ENCODE results near the gene PRMT2.
"Not testable (repeated sequence)": the region's sequence is repeated elsewhere in the genome, so short reads cannot be mapped to it uniquely, and the experiment has no call there.

PRMT2 gene

DNA sequence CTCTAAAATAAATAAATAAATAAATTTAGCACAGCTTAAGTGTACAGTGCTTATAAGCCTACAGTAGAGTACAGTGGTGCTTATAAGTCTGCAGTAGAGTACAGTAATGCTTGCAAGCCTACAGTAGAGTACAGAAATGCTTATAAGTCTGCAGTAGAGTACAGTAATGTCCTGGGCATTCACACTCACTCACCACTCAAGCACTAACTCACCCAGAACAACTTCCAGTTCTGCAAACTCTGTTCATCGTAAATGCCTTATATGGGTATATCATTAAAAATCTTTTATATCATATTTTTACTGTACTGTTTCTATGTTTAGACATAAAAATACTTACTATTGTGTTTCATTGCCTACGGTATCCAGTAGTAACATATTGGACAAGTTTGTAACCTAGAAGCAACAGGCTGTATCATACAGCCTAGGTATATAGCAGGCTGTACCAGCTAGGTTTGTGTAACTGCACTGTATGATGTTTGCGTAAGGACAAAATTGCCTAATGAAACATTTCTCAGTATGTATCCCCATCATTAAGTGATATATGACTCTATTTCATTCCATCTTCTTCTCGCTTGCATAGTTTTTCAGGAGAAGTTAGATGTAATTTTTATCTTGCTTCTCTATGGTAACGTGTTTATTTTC is 16.6 kb upstream of the PRMT2 start:
- no peak for DNase-seq

DNA sequence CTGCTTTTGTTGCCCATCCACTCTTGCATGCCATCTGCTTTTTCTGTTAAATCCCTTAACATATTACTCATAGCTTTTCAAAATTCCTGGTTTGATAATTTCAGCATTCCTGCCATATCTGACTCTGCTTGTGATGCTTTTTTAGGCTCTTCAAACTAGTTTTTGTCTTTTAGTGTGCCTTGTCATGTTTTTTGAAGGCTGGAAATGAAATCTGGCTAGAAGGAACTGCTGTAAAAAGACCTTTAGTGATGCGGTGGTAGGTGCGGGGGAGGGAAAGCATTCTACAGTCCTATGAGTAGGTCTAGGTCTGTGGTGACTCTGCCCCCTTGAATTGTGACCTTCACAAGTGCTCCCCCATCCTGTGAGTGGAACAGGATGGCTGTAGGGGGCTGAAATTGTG is 15.6 kb upstream of the PRMT2 start:
- DNase-seq = no peak

GRCh38 chr21:46620846-46621245 is 14.6 kb upstream of the PRMT2 start:
- DNase-seq = no peak

DNA sequence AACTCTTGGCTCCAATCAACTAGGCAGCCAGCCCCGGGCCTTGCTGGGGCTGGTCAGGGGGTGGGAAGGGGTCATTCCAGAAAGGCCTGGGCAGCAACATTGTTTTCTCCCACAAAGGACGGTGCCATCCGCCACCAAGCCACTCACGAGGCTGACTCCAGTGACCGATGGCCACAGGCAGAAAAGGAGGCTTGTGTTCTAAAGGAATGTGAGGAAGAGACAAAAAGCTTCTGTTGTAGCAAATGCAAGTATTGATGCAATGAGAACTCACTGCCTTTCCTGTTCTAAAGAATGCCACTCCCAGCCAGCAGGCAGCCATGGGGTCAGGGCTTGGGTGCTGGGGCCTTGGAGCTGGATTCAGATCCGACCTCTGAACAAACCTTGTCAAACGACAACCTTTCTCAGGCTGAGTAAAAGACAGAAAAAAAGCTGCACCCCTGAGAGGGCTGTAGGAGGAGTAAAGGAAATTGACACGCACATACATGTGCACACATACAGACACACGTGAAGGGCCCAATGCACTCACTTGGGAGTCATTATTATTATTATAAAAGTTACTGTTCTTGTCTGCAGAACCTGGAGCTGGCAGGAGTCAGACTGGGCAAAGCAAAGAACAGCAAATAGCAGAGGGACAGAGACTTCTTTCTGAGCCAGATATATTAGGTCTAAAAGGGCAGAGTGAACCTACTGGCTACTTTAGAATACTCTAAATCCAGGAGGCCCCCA is 13.9 kb upstream of the PRMT2 start:
- DNase-seq = no peak

DNA sequence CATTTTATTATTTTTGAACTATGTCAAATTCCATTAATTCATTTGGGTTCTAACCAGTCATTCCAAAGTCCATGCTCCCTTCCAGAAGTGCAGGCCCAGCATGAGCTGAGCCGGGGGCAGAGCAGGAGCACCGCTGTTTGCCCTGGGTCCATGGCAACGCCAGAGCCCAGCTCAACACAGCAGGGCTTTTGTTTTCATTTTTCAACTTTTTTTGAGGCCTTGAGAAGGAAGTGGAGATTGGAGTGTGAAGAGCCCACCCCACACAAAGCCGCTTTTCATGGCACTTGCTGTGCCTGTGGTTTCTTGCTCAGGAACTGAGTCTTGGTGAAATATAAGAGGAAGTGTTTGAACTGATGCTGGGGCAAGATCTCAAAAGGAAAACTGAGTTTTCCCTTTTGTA is 13.2 kb upstream of the PRMT2 start:
- no peak for DNase-seq

- DNase-seq = no peak
Observed at GRCh38 chr21:46624050-46624449, 11.4 kb upstream of the PRMT2 start.

- no peak for DNase-seq
Observed at GRCh38 chr21:46625759-46626158, 9.7 kb upstream of the PRMT2 start.

DNA sequence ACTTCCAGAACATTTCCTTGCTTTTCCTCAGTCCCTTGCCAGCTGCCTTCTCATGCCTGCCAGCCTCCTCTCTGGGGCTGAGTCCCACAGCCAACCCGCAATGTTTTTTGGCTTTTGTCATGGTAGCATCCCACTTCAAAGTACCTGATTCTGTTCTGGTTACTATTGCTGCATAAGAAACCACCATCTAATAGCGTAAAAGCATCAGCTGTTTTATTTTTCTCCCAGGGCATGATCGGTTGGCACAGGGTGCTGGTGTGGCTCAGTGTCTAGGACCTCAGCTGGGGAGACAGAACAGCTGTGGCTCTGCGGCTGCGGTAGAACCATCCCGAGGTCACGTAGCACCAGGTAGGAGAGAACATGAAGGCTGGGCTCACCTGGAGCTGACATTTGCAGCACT is 8.9 kb upstream of the PRMT2 start:
- no peak for DNase-seq

DNA sequence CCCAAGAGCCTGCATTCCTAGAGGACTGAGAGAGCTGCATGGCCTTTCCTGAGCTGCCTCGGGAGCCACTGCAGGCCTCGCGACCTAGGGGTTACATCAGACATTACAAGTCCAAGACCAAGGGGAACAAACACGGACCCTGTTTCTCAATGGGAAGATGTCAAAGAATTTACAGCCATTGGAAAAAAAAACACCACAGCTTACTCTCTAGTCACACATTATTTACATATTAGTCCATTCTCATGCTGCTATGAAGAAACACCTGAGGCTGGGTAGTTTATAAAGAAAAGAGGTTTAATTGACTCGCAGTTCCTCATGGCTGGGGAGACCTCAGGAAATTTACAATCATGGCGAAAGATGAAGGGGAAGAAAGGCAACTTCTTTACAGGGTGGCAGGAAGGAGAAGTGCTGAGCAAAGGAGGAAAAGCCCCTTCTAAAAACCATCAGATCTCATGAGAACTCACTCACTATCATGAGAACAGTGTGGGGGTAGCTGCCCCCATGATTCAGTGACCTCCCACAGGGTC is 8.4 kb upstream of the PRMT2 start:
- no peak for DNase-seq

GRCh38 chr21:46627726-46628125 is 7.7 kb upstream of the PRMT2 start:
- no peak for DNase-seq

- no peak for DNase-seq
Observed at GRCh38 chr21:46628868-46629267, 6.6 kb upstream of the PRMT2 start.

DNA sequence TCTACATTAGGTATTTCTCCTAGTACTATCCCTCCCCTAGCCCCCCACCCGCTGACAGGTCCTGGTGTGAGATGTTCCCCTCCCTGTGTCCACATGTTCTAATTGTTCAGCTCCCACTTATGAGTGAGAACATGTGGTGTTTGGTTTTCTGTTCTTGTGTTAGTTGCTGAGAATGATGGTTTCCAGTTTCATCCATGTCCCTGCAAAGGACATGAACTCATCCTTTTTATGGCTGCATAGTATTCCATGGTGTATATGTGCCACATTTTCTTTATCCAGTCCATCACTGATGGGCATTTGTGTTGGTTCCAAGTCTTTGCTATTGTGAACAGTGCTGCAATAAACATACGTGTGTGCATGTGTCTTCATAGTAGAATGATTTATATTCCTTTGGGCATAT is 4.6 kb upstream of the PRMT2 start:
- DNase-seq = not testable (repeated sequence)

GRCh38 chr21:46633566-46633965 is 1.9 kb upstream of the PRMT2 start:
- DNase-seq = no peak

- no peak for DNase-seq
Observed at GRCh38 chr21:46634427-46634826, 1.0 kb upstream of the PRMT2 start.

DNA sequence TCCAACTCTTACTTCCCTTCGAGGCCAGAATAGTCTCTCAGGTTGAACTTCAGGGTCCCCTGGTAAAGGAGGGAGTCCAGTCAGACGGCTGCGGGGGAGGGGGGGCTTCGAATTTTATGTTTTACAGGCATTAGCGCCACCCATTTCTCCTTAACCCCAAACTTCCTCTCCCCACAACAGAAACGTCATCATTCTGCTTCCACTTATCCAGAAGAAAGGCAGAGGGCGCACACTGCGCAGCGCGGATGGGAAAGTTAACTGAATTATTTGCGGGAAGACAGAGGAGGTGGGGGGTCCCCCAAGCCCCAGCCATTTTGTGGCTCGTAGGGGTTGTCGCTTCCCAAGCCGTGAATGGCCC is 529 bp upstream of the PRMT2 start:
- DNase-seq = no peak

GRCh38 chr21:46636181-46636512 is 673 bp downstream of the PRMT2 start:
- DNase-seq = no peak

GRCh38 chr21:46636550-46637285 is 1.2 kb downstream of the PRMT2 start:
- no peak for DNase-seq

DNA sequence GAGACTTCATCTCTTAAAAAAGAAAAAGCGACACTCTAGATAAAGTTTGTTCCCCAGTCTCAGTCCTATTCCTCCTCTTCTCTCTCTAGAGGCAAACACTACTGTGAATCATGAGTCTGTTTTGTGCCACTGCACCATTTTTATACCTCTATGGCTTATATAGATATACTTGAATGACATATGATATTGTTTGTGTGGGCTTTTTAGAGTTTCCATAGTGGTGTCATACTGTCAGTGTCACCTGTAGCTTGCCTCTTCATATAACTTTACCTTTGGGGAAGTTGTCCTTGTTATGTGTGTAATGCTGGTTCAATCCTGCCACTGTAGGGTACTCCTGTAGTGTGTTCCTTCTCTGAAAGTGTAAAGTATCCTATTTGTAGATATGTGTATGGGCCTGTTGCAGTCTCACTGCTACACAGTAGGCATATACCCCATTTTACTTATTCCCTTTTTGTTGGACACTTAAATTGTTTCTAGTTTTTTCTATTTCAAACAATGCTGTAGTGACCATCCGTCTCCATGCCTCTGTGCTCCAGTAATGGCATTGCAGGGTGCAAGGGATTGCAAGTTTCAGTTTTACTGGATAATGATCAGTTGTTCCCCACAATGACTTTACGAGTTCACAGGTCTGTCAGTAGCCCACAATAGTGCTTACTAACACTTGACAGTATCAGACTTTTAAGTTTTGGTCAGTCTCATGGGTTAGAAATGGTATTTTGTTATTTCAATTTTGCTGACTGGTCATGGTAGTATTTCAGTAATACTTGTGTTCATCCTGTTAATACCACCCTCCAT is 2.7 kb downstream of the PRMT2 start:
- no peak for DNase-seq

GRCh38 chr21:46639489-46640386 is 4.3 kb downstream of the PRMT2 start:
- no peak for DNase-seq

GRCh38 chr21:46641656-46642055 is 6.2 kb downstream of the PRMT2 start:
- no peak for DNase-seq

DNA sequence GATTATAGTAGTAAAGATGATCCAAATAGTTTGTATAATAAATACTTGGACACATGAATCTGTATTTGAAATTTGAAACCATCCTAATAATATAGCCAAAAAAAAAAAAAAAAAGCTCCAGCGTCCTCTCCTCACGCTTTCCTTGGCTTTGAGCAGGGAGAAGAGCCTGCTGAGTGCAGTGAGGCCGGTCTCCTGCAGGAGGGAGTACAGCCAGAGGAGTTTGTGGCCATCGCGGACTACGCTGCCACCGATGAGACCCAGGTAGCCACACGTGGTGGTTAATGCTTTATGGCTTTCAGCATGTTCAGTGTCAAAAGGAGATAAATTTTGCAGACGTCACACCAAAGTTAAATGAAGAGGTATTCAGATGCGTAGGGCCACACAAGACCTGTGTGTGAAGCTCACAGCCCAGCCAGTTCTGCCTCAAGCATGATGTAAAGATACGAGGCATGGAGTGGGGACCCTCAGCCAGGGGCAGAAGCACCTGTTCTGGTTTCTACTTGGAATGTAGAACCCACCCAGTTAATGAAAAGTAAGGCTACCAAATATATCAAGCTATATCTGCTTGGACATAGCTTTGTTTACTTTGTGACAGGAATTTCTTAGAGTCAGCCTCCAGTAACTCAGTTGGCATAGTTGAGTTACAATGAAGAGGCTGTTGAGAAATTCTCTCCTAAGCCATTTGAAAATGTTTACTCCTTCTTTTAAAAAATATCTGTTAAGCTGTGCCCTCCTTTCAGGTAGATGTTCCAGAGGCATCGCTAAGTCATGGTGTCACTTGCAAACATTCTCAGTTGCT is 8.1 kb downstream of the PRMT2 start:
- no peak for DNase-seq

Data from stimulated activated CD4-positive, alpha-beta T cell treated with anti-CD3 and anti-CD28 coated beads, Interleukin-4, amount 100 ng/mL, for 1 hour (primary cell).